Measurements from ENCODE around the gene ORC2. TPM values are rescaled to one million over a fixed set of nuclear protein-coding genes. Genes with fewer than 3 reads are reported as not detected.

ORC2 gene
- total and polyA plus RNA-seq, 10 of the 15 experiments (the other 5 are each of a cell fraction or from before 2014, with no cell fraction given): 6.1 to 36.9 (median 17.6) TPM

DNA sequence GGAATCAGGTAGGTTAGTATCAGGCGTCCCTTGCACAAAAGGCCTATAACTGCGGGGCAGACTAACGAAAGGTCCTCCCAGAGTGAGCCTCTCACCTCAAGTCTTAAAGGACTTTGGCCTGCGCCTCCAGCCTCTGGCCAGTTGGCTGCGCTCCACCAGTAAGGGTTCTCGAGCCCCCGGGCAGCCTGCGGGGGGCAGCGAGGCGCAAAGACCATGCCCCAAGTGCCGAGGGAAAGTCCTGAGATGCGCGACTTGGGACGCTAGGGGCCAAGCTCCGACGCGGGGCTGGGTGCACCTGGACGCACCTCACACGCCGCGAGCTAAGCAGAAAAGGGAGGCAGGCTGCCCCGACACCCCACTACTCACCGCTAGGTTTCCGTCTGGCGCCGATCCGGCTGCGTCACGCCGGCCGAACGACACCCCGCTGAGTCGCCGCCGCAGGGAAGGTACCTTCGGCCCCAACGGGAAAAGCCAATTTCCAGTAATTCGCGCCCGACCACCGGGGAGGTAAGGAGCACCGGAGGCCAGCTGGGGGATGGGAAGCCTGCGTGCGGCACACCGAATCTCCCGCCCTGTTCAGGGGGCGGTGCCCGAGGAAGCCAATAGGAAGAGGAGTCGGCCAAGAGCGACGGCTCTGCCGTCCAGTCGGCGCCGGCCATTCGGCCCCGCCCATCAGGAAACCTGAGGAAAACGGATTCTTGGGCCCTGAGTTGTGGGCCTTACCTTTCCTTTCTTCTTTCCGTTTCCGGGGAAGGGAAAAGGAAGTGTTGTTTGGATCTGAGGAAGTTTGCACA is at the start of gene ORC2 (continued):
- TF ChIP-seq, protein P1, sequence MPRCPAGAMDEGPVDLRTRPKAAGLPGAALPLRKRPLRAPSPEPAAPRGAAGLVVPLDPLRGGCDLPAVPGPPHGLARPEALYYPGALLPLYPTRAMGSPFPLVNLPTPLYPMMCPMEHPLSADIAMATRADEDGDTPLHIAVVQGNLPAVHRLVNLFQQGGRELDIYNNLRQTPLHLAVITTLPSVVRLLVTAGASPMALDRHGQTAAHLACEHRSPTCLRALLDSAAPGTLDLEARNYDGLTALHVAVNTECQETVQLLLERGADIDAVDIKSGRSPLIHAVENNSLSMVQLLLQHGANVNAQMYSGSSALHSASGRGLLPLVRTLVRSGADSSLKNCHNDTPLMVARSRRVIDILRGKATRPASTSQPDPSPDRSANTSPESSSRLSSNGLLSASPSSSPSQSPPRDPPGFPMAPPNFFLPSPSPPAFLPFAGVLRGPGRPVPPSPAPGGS (IDR thresholded peaks at IDR 0.05; ENCODE audit: borderline replicate concordance, insufficient read depth, low read depth, low read length, poor library complexity, severe bottlenecking): no peak
- TF ChIP-seq PAX5 (IDR thresholded peaks at IDR 0.05; ENCODE audit: borderline replicate concordance, low read depth, low read length) (peak; percentile 86), ZNF217 (IDR thresholded peaks at IDR 0.05) (peak; percentile 52; the same call in 1 of the 2 replicates), YBX1 (IDR thresholded peaks at IDR 0.05) (no peak), HDAC6 (IDR thresholded peaks at IDR 0.05; ENCODE audit: unreplicated experiment) (no peak), RELA (IDR thresholded peaks at IDR 0.05; ENCODE audit: borderline replicate concordance, partially characterized antibody) (peak; percentile 77), SPI1 (IDR thresholded peaks at IDR 0.05; ENCODE audit: borderline replicate concordance, insufficient read depth, low read depth, low read length) (no peak), RAD21 (IDR thresholded peaks at IDR 0.05; ENCODE audit: insufficient read depth, low read depth, low read length) (peak; percentile 52), LARP7 (IDR thresholded peaks at IDR 0.05) (peak; percentile 92)
- TF ChIP-seq, protein P2, sequence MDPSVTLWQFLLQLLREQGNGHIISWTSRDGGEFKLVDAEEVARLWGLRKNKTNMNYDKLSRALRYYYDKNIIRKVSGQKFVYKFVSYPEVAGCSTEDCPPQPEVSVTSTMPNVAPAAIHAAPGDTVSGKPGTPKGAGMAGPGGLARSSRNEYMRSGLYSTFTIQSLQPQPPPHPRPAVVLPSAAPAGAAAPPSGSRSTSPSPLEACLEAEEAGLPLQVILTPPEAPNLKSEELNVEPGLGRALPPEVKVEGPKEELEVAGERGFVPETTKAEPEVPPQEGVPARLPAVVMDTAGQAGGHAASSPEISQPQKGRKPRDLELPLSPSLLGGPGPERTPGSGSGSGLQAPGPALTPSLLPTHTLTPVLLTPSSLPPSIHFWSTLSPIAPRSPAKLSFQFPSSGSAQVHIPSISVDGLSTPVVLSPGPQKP (IDR thresholded peaks at IDR 0.05; ENCODE audit: low read depth, low read length): no peak
- TF ChIP-seq, protein P3, sequence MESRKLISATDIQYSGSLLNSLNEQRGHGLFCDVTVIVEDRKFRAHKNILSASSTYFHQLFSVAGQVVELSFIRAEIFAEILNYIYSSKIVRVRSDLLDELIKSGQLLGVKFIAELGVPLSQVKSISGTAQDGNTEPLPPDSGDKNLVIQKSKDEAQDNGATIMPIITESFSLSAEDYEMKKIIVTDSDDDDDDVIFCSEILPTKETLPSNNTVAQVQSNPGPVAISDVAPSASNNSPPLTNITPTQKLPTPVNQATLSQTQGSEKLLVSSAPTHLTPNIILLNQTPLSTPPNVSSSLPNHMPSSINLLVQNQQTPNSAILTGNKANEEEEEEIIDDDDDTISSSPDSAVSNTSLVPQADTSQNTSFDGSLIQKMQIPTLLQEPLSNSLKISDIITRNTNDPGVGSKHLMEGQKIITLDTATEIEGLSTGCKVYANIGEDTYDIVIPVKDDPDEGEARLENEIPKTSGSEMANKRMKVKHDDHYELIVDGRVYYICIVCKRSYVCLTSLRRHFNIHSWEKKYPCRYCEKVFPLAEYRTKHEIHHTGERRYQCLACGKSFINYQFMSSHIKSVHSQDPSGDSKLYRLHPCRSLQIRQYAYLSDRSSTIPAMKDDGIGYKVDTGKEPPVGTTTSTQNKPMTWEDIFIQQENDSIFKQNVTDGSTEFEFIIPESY (IDR thresholded peaks at IDR 0.05): no peak; the same call in 1 of the 2 replicates

Data from GM12878 (cell line).